NCI-H146 (cell line): ENCODE data around the gene NFKBIA.
"Not testable (repeated sequence)": the region's sequence is repeated elsewhere in the genome, so short reads cannot be mapped to it uniquely, and the experiment has no call there.

ENCODE experiments used
- DNase-seq: peaks from one replicate; lab custom pipeline; 2025; lab: John Stamatoyannopoulos, UW

Gene NFKBIA

GRCh38 chr14:35408026-35408425, 3.5 kb upstream of the NFKBIA start:
- DNase-seq: no peak

- DNase-seq: no peak
Measured at GRCh38 chr14:35407306-35407630, 2.7 kb upstream of the NFKBIA start.

DNA sequence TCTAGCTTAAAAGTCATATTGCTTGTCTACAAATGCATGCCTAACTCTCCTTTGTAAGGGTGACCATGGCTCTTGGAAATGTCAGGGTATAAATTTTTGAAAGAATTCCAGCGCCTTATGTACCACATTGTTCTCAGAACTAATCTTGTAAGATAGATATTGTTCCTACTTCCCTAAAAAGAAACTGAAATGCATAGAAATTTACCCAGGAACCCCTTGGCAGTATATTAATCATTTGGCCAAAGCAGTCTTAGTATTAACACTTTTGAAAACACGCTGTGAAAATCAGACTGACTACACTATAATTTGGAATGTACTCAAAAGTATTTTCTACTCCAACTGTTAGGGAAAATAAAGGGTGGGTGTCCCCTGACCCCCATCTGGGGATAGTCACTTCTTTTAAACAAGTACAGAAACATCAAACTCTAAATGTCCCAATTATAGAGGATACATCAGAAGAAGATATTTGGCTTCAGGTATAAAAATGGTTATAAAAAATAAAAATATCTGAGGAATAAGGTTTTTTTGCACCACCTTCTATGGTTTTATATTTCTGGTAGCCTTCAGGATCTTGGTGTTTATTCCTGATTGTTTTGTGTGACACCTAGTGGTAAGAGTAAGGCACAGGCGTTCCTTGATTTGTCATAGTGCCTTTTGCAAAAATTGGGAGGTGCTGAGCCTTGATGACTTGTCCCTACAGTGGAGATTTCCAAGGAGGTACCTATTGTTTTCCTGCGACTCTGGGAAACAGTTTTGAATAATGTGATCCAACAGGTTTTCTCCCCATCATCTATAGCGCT, 2.2 kb upstream of the NFKBIA start:
- peak; percentile 32 for DNase-seq

DNA sequence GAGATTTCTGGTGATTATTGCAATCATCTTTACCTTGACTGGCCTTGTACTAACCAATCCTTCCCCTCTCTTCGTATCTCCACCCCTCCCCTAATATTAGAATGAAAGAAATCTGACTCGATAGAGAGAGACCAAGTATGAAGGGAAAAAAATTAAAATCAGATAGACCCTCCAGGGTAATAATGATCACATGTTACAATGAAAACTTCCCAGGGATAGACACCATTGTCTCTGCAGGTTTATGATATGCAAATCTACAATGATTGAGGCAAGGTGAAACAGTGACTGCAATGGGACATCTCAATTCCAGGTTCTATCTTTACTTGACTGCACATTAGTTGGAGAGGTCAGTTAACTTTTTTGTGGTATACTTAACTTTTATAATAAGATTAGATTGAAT, 1.5 kb upstream of the NFKBIA start:
- no peak for DNase-seq

GRCh38 chr14:35405304-35405996, 901 bp upstream of the NFKBIA start:
- DNase-seq: no peak

GRCh38 chr14:35403603-35404448, 723 bp downstream of the NFKBIA start:
- DNase-seq: peak; percentile 88

GRCh38 chr14:35403114-35403602, 1.4 kb downstream of the NFKBIA start:
- no peak for DNase-seq

DNA sequence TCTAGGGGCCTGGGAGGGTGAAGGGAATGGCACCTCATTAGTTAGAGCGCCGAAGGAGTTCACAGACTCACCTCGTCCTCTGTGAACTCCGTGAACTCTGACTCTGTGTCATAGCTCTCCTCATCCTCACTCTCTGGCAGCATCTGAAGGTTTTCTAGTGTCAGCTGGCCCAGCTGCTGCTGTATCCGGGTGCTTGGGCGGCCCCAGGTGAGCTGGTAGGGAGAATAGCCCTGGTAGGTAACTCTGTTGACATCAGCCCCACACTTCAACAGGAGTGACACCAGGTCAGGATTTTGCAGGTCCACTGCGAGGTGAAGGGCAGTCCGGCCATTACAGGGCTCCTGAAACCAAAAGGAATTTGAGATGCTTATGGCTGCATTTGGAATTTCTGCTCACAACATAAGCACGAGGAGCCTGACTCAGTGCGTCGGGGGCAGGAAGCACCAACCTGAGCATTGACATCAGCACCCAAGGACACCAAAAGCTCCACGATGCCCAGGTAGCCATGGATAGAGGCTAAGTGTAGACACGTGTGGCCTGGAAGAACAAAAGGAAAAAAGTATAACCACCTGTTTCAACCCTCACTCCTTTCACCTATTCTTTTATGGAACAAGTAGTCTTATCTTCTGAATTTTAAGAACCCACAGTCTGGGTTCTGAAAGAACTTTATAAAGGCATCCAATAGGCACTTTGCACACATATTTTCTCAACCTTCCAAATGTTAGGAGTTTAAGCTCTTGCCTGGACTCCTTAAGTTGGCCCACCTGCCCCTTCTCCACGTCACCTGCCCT, 2.0 kb downstream of the NFKBIA start:
- DNase-seq: no peak

- DNase-seq: no peak
Measured at GRCh38 chr14:35401422-35402265, 2.9 kb downstream of the NFKBIA start.

DNA sequence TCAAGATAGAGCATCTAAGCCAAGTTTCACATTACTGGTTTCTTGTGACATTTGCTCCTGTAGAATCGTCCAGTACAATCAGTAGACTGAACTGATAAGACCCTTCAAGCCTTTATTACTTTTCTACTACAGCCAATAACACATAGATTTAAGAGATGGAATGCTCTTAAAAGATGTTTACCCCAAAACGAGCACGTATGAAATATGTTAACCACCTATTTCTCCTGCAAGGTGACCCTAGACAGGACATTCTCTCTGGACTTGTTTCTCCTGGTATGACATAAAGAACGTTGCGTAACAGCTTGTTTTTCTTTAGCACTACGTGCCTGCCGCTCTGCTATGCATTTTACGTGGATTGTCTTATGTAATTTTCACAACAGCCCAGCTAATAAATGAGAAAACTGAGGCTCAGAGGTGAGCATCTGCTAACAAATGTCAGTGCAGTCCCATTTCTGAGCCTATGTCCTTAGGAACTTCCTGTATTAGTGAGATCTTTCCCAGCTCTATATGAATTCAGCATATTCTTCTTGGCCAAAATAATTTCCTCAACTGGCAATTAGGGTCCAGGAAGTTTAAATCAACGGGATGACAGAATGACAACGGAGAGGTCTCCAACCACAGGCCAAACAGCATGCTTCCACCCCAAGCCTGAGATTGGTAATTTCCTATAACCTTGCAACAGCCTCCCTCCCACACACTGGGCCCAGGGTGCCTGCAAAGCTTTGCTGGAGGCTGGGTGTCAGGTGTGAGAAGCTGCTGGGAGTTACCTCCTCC, 3.7 kb downstream of the NFKBIA start:
- DNase-seq: no peak

DNA sequence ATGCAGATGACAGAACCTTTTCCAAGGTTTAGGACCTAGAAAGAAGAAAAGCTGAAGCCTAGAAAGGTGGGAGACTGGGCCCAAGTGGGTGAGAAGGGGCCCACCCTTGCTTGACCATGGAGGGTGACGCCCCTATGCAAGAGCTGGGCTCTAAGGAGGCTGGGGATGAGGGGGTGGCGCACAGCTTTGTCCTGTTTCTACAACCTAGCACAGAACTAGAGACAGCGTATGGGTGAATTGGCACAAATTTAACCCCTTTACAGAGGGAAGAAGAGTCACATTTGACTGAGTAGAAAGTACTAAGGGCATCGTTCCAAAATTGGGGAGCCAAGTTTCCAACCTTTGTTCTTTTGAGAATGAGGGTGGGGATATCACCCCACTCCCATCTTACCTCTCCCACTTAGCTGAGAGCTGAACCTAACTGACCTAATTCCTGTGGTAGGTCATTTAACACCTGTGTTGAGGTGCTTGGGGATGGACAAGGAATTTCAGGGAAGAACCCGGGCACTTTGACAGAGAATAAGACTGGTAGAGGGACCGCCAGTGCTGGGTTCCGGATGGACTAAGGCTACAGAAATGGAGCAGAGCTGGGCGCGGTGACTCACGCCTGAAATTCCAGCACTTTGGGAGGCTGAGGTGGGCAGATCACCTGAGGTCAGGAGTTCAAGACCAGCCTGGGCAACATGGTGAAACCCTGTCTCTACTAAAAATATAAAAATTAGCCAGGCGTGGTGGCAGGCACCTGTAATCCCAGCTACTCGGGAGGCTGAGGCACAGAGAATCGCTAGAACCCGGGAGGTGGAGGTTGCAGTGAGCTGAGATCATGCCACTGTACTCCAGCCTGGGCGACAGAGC, 5.2 kb downstream of the NFKBIA start:
- DNase-seq: no peak

DNA sequence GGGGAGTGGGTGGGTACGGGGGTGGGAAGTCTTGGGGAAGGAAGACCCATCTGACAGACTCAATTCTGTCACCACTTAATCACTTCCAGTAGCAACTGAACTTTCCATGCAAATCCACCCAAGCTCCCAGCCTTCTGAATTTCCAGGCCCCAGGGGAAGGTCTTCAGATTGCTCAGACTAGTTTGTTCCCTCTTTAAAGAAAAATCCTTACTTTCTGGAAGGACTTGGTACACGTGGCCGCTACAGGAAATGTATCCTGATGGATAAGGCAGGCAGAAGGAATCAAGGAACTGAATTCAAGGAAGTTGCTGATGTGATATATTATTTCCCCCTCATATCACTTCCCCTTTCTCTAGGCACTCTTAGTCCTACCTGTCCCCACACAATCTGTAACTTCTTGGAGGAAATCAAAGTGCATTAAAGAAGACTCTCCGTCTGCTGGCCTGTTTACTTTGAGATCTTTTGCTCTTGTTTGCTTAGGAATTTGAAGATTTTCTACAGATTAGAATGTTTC, 6.4 kb downstream of the NFKBIA start:
- no peak for DNase-seq

GRCh38 chr14:35396610-35397009, 7.9 kb downstream of the NFKBIA start:
- not testable (repeated sequence) for DNase-seq

GRCh38 chr14:35395283-35395682, 9.3 kb downstream of the NFKBIA start:
- DNase-seq: no peak

- no peak for DNase-seq
Measured at GRCh38 chr14:35394326-35395013, 10.1 kb downstream of the NFKBIA start.

- DNase-seq: no peak
Measured at GRCh38 chr14:35393826-35394225, 10.7 kb downstream of the NFKBIA start.

DNA sequence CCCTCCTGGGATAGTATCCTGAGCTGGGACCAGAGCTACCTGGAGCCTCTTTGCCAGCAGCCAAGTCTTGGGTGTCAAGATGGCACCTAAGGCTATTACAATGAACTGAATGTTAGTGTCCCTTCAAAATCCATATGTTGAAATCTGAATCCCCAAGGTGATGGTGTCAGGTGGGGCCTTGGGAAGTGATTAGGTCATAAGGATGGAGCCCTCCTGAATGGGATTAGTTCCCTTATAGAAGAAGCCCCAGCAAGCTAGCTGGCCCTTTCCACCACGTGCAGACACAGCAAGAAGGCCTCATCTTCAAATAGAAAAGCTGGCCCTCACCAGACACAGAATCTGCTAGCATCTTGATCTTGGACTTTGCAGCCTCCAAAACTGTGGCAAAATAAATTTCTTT, 12.4 kb downstream of the NFKBIA start:
- DNase-seq: no peak

DNA sequence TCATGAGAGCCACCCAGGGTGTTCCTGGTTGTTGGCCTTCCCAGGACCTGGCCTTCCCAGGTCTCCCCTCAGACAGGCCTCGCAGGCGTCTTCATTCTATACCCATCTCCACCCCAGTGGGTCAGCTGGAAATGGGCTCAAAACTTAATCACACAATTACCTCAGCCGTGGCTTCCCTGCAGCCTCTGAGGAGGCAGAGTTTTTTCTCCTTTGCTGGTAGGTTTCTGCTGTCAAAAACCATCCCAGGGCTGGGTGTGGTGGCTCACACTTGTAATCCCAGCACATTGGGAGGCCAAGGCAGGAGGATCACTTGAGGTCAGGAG, 13.2 kb downstream of the NFKBIA start:
- DNase-seq: no peak
